Mesenchymal stem cell (in vitro differentiated cells and primary cell): ENCODE measurements around the gene SEZ6.
A peak's percentile ranks its signal among the peaks of the same experiment; 100 is the strongest.

Experiments used
- DNase-seq: peaks from one replicate; pipeline ENCODE4 v3.0.0-alpha.2; 2013
- H2AFZ ChIP-seq: one replicate; pipeline ENCODE4 v1.6.1; 2013; ENCODE audit warnings: low read depth, mild to moderate bottlenecking, control low read depth, inconsistent platforms, low read length, moderate library complexity
- H2AK5ac ChIP-seq: 2 replicates; pipeline ENCODE4 v1.6.1; 2013; ENCODE audit warnings: low read length, moderate library complexity, mild to moderate bottlenecking, inconsistent platforms; ENCODE audit not compliant: severe bottlenecking
- H2BK120ac ChIP-seq: one replicate; pipeline ENCODE4 v1.6.1; 2013; ENCODE audit warnings: low read depth, mild to moderate bottlenecking, inconsistent platforms, low read length, moderate library complexity
- H2BK12ac ChIP-seq, 2 experiments: one replicate each; pipeline ENCODE4 v1.6.1; 2013; ENCODE audit warnings: inconsistent platforms in 2 of 2, low read length in 2 of 2, mild to moderate bottlenecking in 2 of 2, moderate library complexity in 2 of 2, control low read depth in 1 of 2
- H2BK15ac ChIP-seq: one replicate; pipeline ENCODE4 v1.6.1; 2013; ENCODE audit warnings: mild to moderate bottlenecking, low read depth, inconsistent platforms; ENCODE audit not compliant: poor library complexity, severe bottlenecking
- H2BK5ac ChIP-seq: 2 replicates; pipeline ENCODE4 v1.6.1; 2013; ENCODE audit warnings: low read depth, mild to moderate bottlenecking, low read length, control low read depth, inconsistent platforms; ENCODE audit not compliant: poor library complexity, severe bottlenecking
- H3K14ac ChIP-seq, 2 experiments: one replicate each; pipeline ENCODE4 v1.6.1; 2013; ENCODE audit warnings: inconsistent platforms in 2 of 2, low read length in 2 of 2, control low read depth in 1 of 2, mild to moderate bottlenecking in 1 of 2, moderate library complexity in 1 of 2
- H3K18ac ChIP-seq, 2 experiments: one replicate each; pipeline ENCODE4 v1.6.1; 2013; ENCODE audit warnings: inconsistent platforms in 2 of 2, low read length in 2 of 2, control low read depth in 1 of 2, low read depth in 1 of 2, mild to moderate bottlenecking in 1 of 2
- H3K23ac ChIP-seq, 2 experiments: one replicate each; pipeline ENCODE4 v1.6.1; 2013; ENCODE audit warnings: inconsistent platforms in 2 of 2, low read length in 2 of 2, mild to moderate bottlenecking in 2 of 2, moderate library complexity in 2 of 2, control low read depth in 1 of 2
- H3K27ac ChIP-seq: 2 replicates; pipeline ENCODE4 v1.5.1; 2013; ENCODE audit warnings: mild to moderate bottlenecking, moderate library complexity, low read length, control low read depth, inconsistent platforms; ENCODE audit not compliant: poor library complexity, severe bottlenecking
- H3K27me3 ChIP-seq, 2 experiments: 2 replicates each; pipeline versions ENCODE4 v1.6.1 to v1.7.0; 2013; ENCODE audit warnings: low read length in 2 of 2, mild to moderate bottlenecking in 2 of 2, moderate library complexity in 2 of 2, control low read depth in 1 of 2, inconsistent platforms in 1 of 2; ENCODE audit not compliant: control insufficient read depth in 1 of 2, insufficient read depth in 1 of 2
- H3K36me3 ChIP-seq, 2 experiments: 2 replicates each; pipeline versions ENCODE4 v1.6.1 to v1.7.0; 2013; ENCODE audit warnings: low read length in 2 of 2, control low read depth in 1 of 2, inconsistent platforms in 1 of 2, low read depth in 1 of 2, mild to moderate bottlenecking in 1 of 2; ENCODE audit not compliant: insufficient read depth in 2 of 2, control insufficient read depth in 1 of 2
- H3K4ac ChIP-seq, 2 experiments: one replicate each; pipeline ENCODE4 v1.6.1; 2013; ENCODE audit warnings: inconsistent platforms in 2 of 2, low read length in 2 of 2, mild to moderate bottlenecking in 2 of 2, moderate library complexity in 2 of 2, control low read depth in 1 of 2, low read depth in 1 of 2
- H3K4me1 ChIP-seq: 2 replicates; pipeline ENCODE4 v1.6.1; 2013; ENCODE audit warnings: low read depth, low read length, control low read depth; ENCODE audit not compliant: control insufficient read depth, insufficient read depth
- H3K4me2 ChIP-seq: 2 replicates; pipeline ENCODE4 v1.6.1; 2013; ENCODE audit warnings: low read length, mild to moderate bottlenecking, inconsistent platforms; ENCODE audit not compliant: poor library complexity, severe bottlenecking
- H3K4me3 ChIP-seq, 2 experiments: 2 replicates each; pipeline versions ENCODE4 v1.5.1 to v1.7.0; 2013; ENCODE audit warnings: low read length in 2 of 2, mild to moderate bottlenecking in 2 of 2, control low read depth in 1 of 2, low read depth in 1 of 2; ENCODE audit not compliant: insufficient read depth in 1 of 2
- H3K79me1 ChIP-seq: replicated peaks from 2 replicates; pipeline ENCODE4 v1.6.1; 2013; ENCODE audit warnings: mild to moderate bottlenecking, control low read depth, low read length, inconsistent platforms; ENCODE audit not compliant: poor library complexity, severe bottlenecking
- H3K9ac ChIP-seq: 2 replicates; pipeline ENCODE4 v1.7.0; 2013; ENCODE audit warnings: mild to moderate bottlenecking, low read length, moderate library complexity
- H3K9me3 ChIP-seq: 2 replicates; pipeline ENCODE4 v1.7.0; 2013; ENCODE audit warnings: mild to moderate bottlenecking, low read length; ENCODE audit not compliant: control insufficient read depth
- H4K8ac ChIP-seq: one replicate; pipeline ENCODE4 v1.6.1; 2013; ENCODE audit warnings: inconsistent platforms, mild to moderate bottlenecking, low read length, moderate library complexity
- H4K91ac ChIP-seq: one replicate; pipeline ENCODE4 v1.6.1; 2013; ENCODE audit warnings: mild to moderate bottlenecking, low read length, inconsistent platforms
- WGBS: methylation state at CpG from one replicate; pipeline ENCODE4 v1.1.7; 2013; ENCODE audit warnings: mixed read lengths; 5-methylcytosine and 5-hydroxymethylcytosine counted together

Gene SEZ6

GRCh38 chr17:28925912-28926365 is 79.9 kb downstream of the SEZ6 start:
- 0% methylated on average over 1 of the region's 2 CpGs for WGBS
- Histone ChIP-seq H3K18ac (no peak overlapping the region), H2BK5ac (no peak overlapping the region), H3K27me3 (no peaks in the 10 kb centered on the region), H3K14ac (no peak overlapping the region), H2AK5ac (no peak overlapping the region), H3K4ac (peak overlapping the region; percentile 24 to 46), H2BK15ac (no peak overlapping the region), H3K79me1 (peaks cover 15% of the 10 kb centered on the region), H3K4me2 (no peak overlapping the region), H3K9ac (peak overlapping the region; percentile 54), H4K91ac (no peak overlapping the region), H3K4me3 (peak overlapping the region in 1 of 2 experiments; percentile 43), H2BK120ac (no peak overlapping the region), H3K23ac (no peak overlapping the region), H2AFZ (no peak overlapping the region), H3K9me3 (peaks cover 9% of the 10 kb centered on the region), H3K36me3 (peaks cover 25 to 72% of the 10 kb centered on the region in 2 experiments), H3K4me1 (peaks cover 6% of the 10 kb centered on the region), H3K27ac (peak overlapping the region; percentile 38), H4K8ac (no peak overlapping the region), H2BK12ac (no peak overlapping the region)
- DNase-seq: peak; percentile 93

GRCh38 chr17:28920201-28920600 is 85.6 kb downstream of the SEZ6 start:
- no peak overlapping the region for H2BK5ac ChIP-seq
- H3K18ac ChIP-seq: no peak overlapping the region
- H2BK15ac ChIP-seq: no peak overlapping the region
- no peak overlapping the region for H3K4me2 ChIP-seq
- H3K4me1 ChIP-seq: no peaks in the 10 kb centered on the region
- H3K23ac ChIP-seq: no peak overlapping the region
- H3K27ac ChIP-seq: no peak overlapping the region
- no peaks in the 10 kb centered on the region for H3K9me3 ChIP-seq
- H3K4me3 ChIP-seq: no peak overlapping the region
- H3K4ac ChIP-seq: no peak overlapping the region
- H4K91ac ChIP-seq: no peak overlapping the region
- H3K9ac ChIP-seq: no peak overlapping the region
- peak; percentile 56 for DNase-seq
- no peak overlapping the region for H3K14ac ChIP-seq
- no peak overlapping the region for H4K8ac ChIP-seq
- no peak overlapping the region for H2AK5ac ChIP-seq
- H3K27me3 ChIP-seq: no peaks in the 10 kb centered on the region
- H2AFZ ChIP-seq: no peak overlapping the region
- no peak overlapping the region for H2BK12ac ChIP-seq
- no peak overlapping the region for H2BK120ac ChIP-seq
- H3K36me3 ChIP-seq: peaks cover 47 to 89% of the 10 kb centered on the region in 2 experiments
- H3K79me1 ChIP-seq: peaks cover 27% of the 10 kb centered on the region

- 100% methylated on average over 1 of the region's 2 CpGs for WGBS
- Histone ChIP-seq H2AK5ac (no peak overlapping the region), H2AFZ (no peak overlapping the region), H3K9me3 (no peaks in the 10 kb centered on the region), H2BK120ac (no peak overlapping the region), H3K79me1 (peaks cover 28% of the 10 kb centered on the region), H3K18ac (no peak overlapping the region), H3K4me2 (no peak overlapping the region), H3K36me3 (peaks cover 52 to 92% of the 10 kb centered on the region in 2 experiments), H3K4me3 (no peak overlapping the region), H3K27me3 (no peaks in the 10 kb centered on the region), H3K23ac (no peak overlapping the region), H4K91ac (no peak overlapping the region), H2BK15ac (no peak overlapping the region), H2BK5ac (no peak overlapping the region), H3K4me1 (no peaks in the 10 kb centered on the region), H3K27ac (no peak overlapping the region), H3K4ac (no peak overlapping the region), H4K8ac (no peak overlapping the region), H3K14ac (no peak overlapping the region), H3K9ac (peak overlapping the region; percentile 50), H2BK12ac (no peak overlapping the region)
- DNase-seq: no peak
These were observed 87.5 kb downstream of the SEZ6 start for GRCh38 chr17:28918295-28918694.

- H3K4me1 ChIP-seq: no peaks in the 10 kb centered on the region
- no peak overlapping the region for H4K91ac ChIP-seq
- H2AFZ ChIP-seq: no peak overlapping the region
- no peak overlapping the region for H2BK15ac ChIP-seq
- no peak for DNase-seq
- no peak overlapping the region for H3K4me2 ChIP-seq
- H3K36me3 ChIP-seq: peaks cover 60 to 93% of the 10 kb centered on the region in 2 experiments
- no peak overlapping the region for H3K23ac ChIP-seq
- no peak overlapping the region for H3K27ac ChIP-seq
- H3K4me3 ChIP-seq: no peak overlapping the region
- H2AK5ac ChIP-seq: no peak overlapping the region
- peaks cover 34% of the 10 kb centered on the region for H3K79me1 ChIP-seq
- H2BK120ac ChIP-seq: no peak overlapping the region
- no peak overlapping the region for H2BK12ac ChIP-seq
- peak overlapping the region; percentile 50 for H3K9ac ChIP-seq
- 88% methylated on average over 5 of the region's 5 CpGs for WGBS
- no peaks in the 10 kb centered on the region for H3K9me3 ChIP-seq
- H2BK5ac ChIP-seq: no peak overlapping the region
- H3K27me3 ChIP-seq: no peaks in the 10 kb centered on the region
- no peak overlapping the region for H3K18ac ChIP-seq
- H4K8ac ChIP-seq: no peak overlapping the region
- no peak overlapping the region for H3K14ac ChIP-seq
- no peak overlapping the region for H3K4ac ChIP-seq
These were observed 88.4 kb downstream of the SEZ6 start for GRCh38 chr17:28917465-28917864.
